ENCODE results near the gene SLC8A2.
A peak's percentile ranks its signal among the peaks of the same experiment; 100 is the strongest.

SLC8A2 gene

DNA sequence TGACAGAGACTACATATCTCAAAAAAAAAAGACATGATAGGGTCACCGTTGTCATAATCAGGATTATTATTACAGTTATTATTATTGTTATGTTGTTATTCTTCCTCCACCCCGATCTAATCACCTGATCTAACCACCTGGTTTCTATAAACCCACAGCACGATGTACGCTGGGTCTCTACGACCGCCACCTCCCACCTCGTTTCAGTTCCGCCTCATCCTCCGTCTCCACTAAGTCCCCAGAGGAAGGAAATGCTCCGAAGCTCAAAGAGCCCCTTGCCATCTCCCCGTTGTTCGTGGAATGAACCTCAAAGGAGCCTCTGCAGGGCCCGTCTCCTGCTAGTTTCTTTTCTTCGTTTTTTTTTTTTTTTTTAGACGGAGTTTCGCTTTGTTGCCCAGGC is 36.5 kb downstream of the SLC8A2 start:
- DNase-seq, result no peak
- 67% methylated on average over 14 of the region's 16 CpGs for WGBS

DNA sequence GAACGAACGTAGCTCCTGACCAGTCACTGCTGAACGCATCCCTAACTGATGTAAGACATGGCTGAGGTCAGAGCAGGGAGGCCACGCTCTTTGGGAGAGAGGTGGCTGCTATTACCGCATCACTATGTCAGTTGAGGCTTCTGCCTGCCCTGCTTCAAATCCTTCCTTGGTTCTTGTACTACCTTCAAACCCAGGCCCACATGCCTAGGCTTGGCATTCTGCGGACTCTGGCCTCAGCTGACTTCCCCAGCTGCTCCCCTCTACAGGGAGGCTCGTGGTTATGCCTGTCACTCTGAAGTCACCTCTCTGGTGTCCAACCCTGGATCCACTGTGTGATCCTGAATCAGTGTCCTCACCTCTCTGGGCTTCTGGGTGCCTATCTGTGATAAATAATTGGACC is 37.6 kb downstream of the SLC8A2 start:
- WGBS, result 82% methylated on average over 7 of the region's 7 CpGs
- Histone ChIP-seq H3K4me3 (ENCODE audit: insufficient read depth in 1 of 2, low read depth in 1 of 2, low read length in 2 of 2) (no peak overlapping the region), H2BK120ac (ENCODE audit: low read depth, low read length) (no peak overlapping the region), H4K8ac (ENCODE audit: low read length) (no peak overlapping the region), H3K36me3 (ENCODE audit: control insufficient read depth in 1 of 2, insufficient read depth in 2 of 2, low read depth in 1 of 2, low read length in 2 of 2) (no peaks in the 10 kb centered on the region), H2BK15ac (ENCODE audit: low read depth, poor library complexity, severe bottlenecking) (no peak overlapping the region), H2AFZ (ENCODE audit: low read depth, low read length) (no peak overlapping the region), H3K4me1 (ENCODE audit: control insufficient read depth, insufficient read depth, low read depth, low read length) (peaks cover 10% of the 10 kb centered on the region), H3K23ac (ENCODE audit: low read length in 2 of 2) (no peak overlapping the region), H3K18ac (ENCODE audit: low read depth in 1 of 2, low read length in 2 of 2) (no peak overlapping the region), H3K79me1 (replicated peaks; ENCODE audit: low read length, poor library complexity, severe bottlenecking) (no peaks in the 10 kb centered on the region), H3K14ac (ENCODE audit: low read length in 2 of 2) (no peak overlapping the region), H2BK12ac (ENCODE audit: low read length in 2 of 2) (no peak overlapping the region), H3K9me3 (ENCODE audit: control insufficient read depth, low read length) (no peaks in the 10 kb centered on the region), H2BK5ac (ENCODE audit: low read depth, low read length, poor library complexity, severe bottlenecking) (no peak overlapping the region), H3K4me2 (ENCODE audit: low read length, poor library complexity, severe bottlenecking) (no peak overlapping the region), H3K27ac (ENCODE audit: low read length, poor library complexity, severe bottlenecking) (no peak overlapping the region), H4K91ac (ENCODE audit: low read length) (peak overlapping the region; percentile 43), H3K27me3 (ENCODE audit: control insufficient read depth in 1 of 2, insufficient read depth in 1 of 2, low read length in 2 of 2) (peaks cover 34 to 70% of the 10 kb centered on the region in 2 experiments), H2AK5ac (ENCODE audit: low read length, severe bottlenecking) (no peak overlapping the region), H3K4ac (ENCODE audit: low read depth in 1 of 2, low read length in 2 of 2) (no peak overlapping the region), H3K9ac (ENCODE audit: low read length) (no peak overlapping the region)
- DNase-seq, result no peak

More for the DNA sequence above, 36.5 kb downstream of the SLC8A2 start:
- H3K27me3 ChIP-seq (ENCODE audit: control insufficient read depth in 1 of 2, insufficient read depth in 1 of 2, low read length in 2 of 2), result peaks cover 24 to 66% of the 10 kb centered on the region in 2 experiments
- H2BK12ac ChIP-seq (ENCODE audit: low read length in 2 of 2), result no peak overlapping the region
- H3K79me1 ChIP-seq (replicated peaks; ENCODE audit: low read length, poor library complexity, severe bottlenecking), result no peaks in the 10 kb centered on the region
- H3K4me3 ChIP-seq (ENCODE audit: insufficient read depth in 1 of 2, low read depth in 1 of 2, low read length in 2 of 2), result no peak overlapping the region
- no peak overlapping the region for H4K8ac ChIP-seq (ENCODE audit: low read length)
- no peak overlapping the region for H2AFZ ChIP-seq (ENCODE audit: low read depth, low read length)
- H3K27ac ChIP-seq (ENCODE audit: low read length, poor library complexity, severe bottlenecking), result no peak overlapping the region
- no peaks in the 10 kb centered on the region for H3K9me3 ChIP-seq (ENCODE audit: control insufficient read depth, low read length)
- H2BK5ac ChIP-seq (ENCODE audit: low read depth, low read length, poor library complexity, severe bottlenecking), result no peak overlapping the region
- H3K23ac ChIP-seq (ENCODE audit: low read length in 2 of 2), result no peak overlapping the region
- H2BK120ac ChIP-seq (ENCODE audit: low read depth, low read length), result no peak overlapping the region
- peaks cover 4% of the 10 kb centered on the region for H3K4me1 ChIP-seq (ENCODE audit: control insufficient read depth, insufficient read depth, low read depth, low read length)
- no peaks in the 10 kb centered on the region for H3K36me3 ChIP-seq (ENCODE audit: control insufficient read depth in 1 of 2, insufficient read depth in 2 of 2, low read depth in 1 of 2, low read length in 2 of 2)
- H3K4ac ChIP-seq (ENCODE audit: low read depth in 1 of 2, low read length in 2 of 2), result no peak overlapping the region
- H3K9ac ChIP-seq (ENCODE audit: low read length), result no peak overlapping the region
- no peak overlapping the region for H3K4me2 ChIP-seq (ENCODE audit: low read length, poor library complexity, severe bottlenecking)
- H2BK15ac ChIP-seq (ENCODE audit: low read depth, poor library complexity, severe bottlenecking), result no peak overlapping the region
- H4K91ac ChIP-seq (ENCODE audit: low read length), result no peak overlapping the region
- no peak overlapping the region for H2AK5ac ChIP-seq (ENCODE audit: low read length, severe bottlenecking)
- H3K14ac ChIP-seq (ENCODE audit: low read length in 2 of 2), result no peak overlapping the region
- no peak overlapping the region for H3K18ac ChIP-seq (ENCODE audit: low read depth in 1 of 2, low read length in 2 of 2)

GRCh38 chr19:47433121-47433520 is 38.6 kb downstream of the SLC8A2 start:
- WGBS, result 71% methylated on average over 1 of the region's 1 CpG

DNA sequence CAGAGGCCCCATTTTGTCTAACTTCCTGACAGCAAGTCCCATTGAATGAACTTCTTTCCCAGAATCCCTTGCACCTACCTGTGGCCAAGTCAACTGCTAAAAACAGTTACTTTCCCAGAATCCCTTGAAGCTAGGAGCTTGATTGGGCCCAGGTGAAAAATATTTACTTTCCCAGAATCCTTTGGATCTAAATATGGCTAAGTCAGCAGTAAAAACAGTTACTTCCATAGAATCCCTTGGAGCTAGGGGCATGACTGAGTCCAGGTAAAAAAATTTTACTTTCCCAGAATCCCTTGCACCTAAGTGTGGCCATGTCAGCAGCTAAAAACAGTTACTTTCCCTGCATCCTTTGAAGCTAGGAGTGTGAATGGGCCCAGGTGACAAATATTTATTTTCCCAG is 39.2 kb downstream of the SLC8A2 start:
- H3K4me2 ChIP-seq (ENCODE audit: low read length, poor library complexity, severe bottlenecking), result no peak overlapping the region
- H3K4ac ChIP-seq (ENCODE audit: low read depth in 1 of 2, low read length in 2 of 2), result no peak overlapping the region
- no peak overlapping the region for H3K14ac ChIP-seq (ENCODE audit: low read length in 2 of 2)
- H3K18ac ChIP-seq (ENCODE audit: low read depth in 1 of 2, low read length in 2 of 2), result no peak overlapping the region
- no peak overlapping the region for H3K9ac ChIP-seq (ENCODE audit: low read length)
- H2BK15ac ChIP-seq (ENCODE audit: low read depth, poor library complexity, severe bottlenecking), result no peak overlapping the region
- H2BK12ac ChIP-seq (ENCODE audit: low read length in 2 of 2), result no peak overlapping the region
- H3K27me3 ChIP-seq (ENCODE audit: control insufficient read depth in 1 of 2, insufficient read depth in 1 of 2, low read length in 2 of 2), result peaks cover 36 to 57% of the 10 kb centered on the region in 2 experiments
- no peaks in the 10 kb centered on the region for H3K79me1 ChIP-seq (replicated peaks; ENCODE audit: low read length, poor library complexity, severe bottlenecking)
- H4K91ac ChIP-seq (ENCODE audit: low read length), result no peak overlapping the region
- no peak overlapping the region for H3K23ac ChIP-seq (ENCODE audit: low read length in 2 of 2)
- H3K4me1 ChIP-seq (ENCODE audit: control insufficient read depth, insufficient read depth, low read depth, low read length), result peaks cover 18% of the 10 kb centered on the region
- no peak for DNase-seq
- H2AK5ac ChIP-seq (ENCODE audit: low read length, severe bottlenecking), result no peak overlapping the region
- H2BK120ac ChIP-seq (ENCODE audit: low read depth, low read length), result no peak overlapping the region
- H2BK5ac ChIP-seq (ENCODE audit: low read depth, low read length, poor library complexity, severe bottlenecking), result no peak overlapping the region
- no peak overlapping the region for H3K27ac ChIP-seq (ENCODE audit: low read length, poor library complexity, severe bottlenecking)
- no peak overlapping the region for H3K4me3 ChIP-seq (ENCODE audit: insufficient read depth in 1 of 2, low read depth in 1 of 2, low read length in 2 of 2)
- H2AFZ ChIP-seq (ENCODE audit: low read depth, low read length), result no peak overlapping the region
- no peak overlapping the region for H4K8ac ChIP-seq (ENCODE audit: low read length)
- no peaks in the 10 kb centered on the region for H3K36me3 ChIP-seq (ENCODE audit: control insufficient read depth in 1 of 2, insufficient read depth in 2 of 2, low read depth in 1 of 2, low read length in 2 of 2)
- no peaks in the 10 kb centered on the region for H3K9me3 ChIP-seq (ENCODE audit: control insufficient read depth, low read length)

More at GRCh38 chr19:47433121-47433520, 38.6 kb downstream of the SLC8A2 start:
- H4K8ac ChIP-seq (ENCODE audit: low read length), result no peak overlapping the region
- no peak overlapping the region for H3K27ac ChIP-seq (ENCODE audit: low read length, poor library complexity, severe bottlenecking)
- H2BK5ac ChIP-seq (ENCODE audit: low read depth, low read length, poor library complexity, severe bottlenecking), result no peak overlapping the region
- no peak overlapping the region for H2BK120ac ChIP-seq (ENCODE audit: low read depth, low read length)
- H2AFZ ChIP-seq (ENCODE audit: low read depth, low read length), result no peak overlapping the region
- no peaks in the 10 kb centered on the region for H3K9me3 ChIP-seq (ENCODE audit: control insufficient read depth, low read length)
- H3K4me2 ChIP-seq (ENCODE audit: low read length, poor library complexity, severe bottlenecking), result no peak overlapping the region
- H3K9ac ChIP-seq (ENCODE audit: low read length), result no peak overlapping the region
- H2AK5ac ChIP-seq (ENCODE audit: low read length, severe bottlenecking), result no peak overlapping the region
- no peaks in the 10 kb centered on the region for H3K36me3 ChIP-seq (ENCODE audit: control insufficient read depth in 1 of 2, insufficient read depth in 2 of 2, low read depth in 1 of 2, low read length in 2 of 2)
- H3K23ac ChIP-seq (ENCODE audit: low read length in 2 of 2), result no peak overlapping the region
- no peak overlapping the region for H3K4me3 ChIP-seq (ENCODE audit: insufficient read depth in 1 of 2, low read depth in 1 of 2, low read length in 2 of 2)
- no peak overlapping the region for H2BK12ac ChIP-seq (ENCODE audit: low read length in 2 of 2)
- no peak overlapping the region for H4K91ac ChIP-seq (ENCODE audit: low read length)
- peaks cover 16% of the 10 kb centered on the region for H3K4me1 ChIP-seq (ENCODE audit: control insufficient read depth, insufficient read depth, low read depth, low read length)
- no peak overlapping the region for H2BK15ac ChIP-seq (ENCODE audit: low read depth, poor library complexity, severe bottlenecking)
- no peaks in the 10 kb centered on the region for H3K79me1 ChIP-seq (replicated peaks; ENCODE audit: low read length, poor library complexity, severe bottlenecking)
- no peak overlapping the region for H3K18ac ChIP-seq (ENCODE audit: low read depth in 1 of 2, low read length in 2 of 2)
- peaks cover 36 to 63% of the 10 kb centered on the region in 2 experiments for H3K27me3 ChIP-seq (ENCODE audit: control insufficient read depth in 1 of 2, insufficient read depth in 1 of 2, low read length in 2 of 2)
- DNase-seq, result no peak
- no peak overlapping the region for H3K4ac ChIP-seq (ENCODE audit: low read depth in 1 of 2, low read length in 2 of 2)
- no peak overlapping the region for H3K14ac ChIP-seq (ENCODE audit: low read length in 2 of 2)
